ENCODE measurements around the gene MRPS2.

- TF ChIP-seq CTCF (optimal IDR thresholded peaks at IDR 0.05 in 1 of 3, IDR thresholded peaks at IDR 0.05 in 1 of 3, conservative IDR thresholded peaks at IDR 0.05 in 1 of 3; ENCODE audit: extremely low read depth in 1 of 3, insufficient read depth in 2 of 3, low read length in 3 of 3) (no peak), EZH2 (IDR thresholded peaks at IDR 0.05; ENCODE audit: low read length) (no peak)
These were observed 14.7 kb upstream of the MRPS2 start for GRCh38 chr9:135485832-135486231.

All from keratinocyte (primary cell).